GM12865 (cell line): ENCODE results near the gene IQSEC2.

Experiments
- DNase-seq: peaks from one replicate; pipeline ENCODE4 v3.0.0; 2010; ENCODE audit warnings: low read depth
- H3K4me3 ChIP-seq: 2 replicates; pipeline ENCODE4 v1.5.1; 2011; ENCODE audit warnings: mild to moderate bottlenecking, low read depth, low read length, control low read depth
- CTCF ChIP-seq: IDR thresholded peaks from 2 replicates; pipeline ENCODE4 v1.5.1; 2011; ENCODE audit warnings: low read length, control low read depth, low read depth, inconsistent platforms; ENCODE audit not compliant: insufficient read depth; ENCODE audit errors: missing control alignments

The IQSEC2 gene

DNA sequence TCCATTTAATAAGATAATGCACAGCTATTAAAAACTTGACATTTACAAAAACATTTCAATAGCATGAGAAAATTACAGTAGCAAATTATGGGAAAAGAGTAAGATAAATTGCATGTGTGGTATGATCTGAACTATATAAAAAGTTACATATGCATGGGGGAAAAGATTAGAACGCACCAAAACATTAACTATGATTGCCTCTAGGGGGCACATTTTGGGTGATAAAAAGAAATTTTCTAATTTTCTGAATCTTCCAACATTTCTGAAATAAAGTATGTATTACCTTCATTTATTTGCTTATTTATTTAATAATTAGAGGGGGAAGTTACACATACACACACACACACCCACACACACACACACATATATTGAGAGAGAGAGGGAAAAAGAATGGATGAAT is 36.8 kb downstream of the IQSEC2 start:
- no peak for TF ChIP-seq CTCF
- no peak for DNase-seq
- H3K4me3 ChIP-seq = no peak overlapping the region

GRCh38 chrX:53242310-53242709 is 39.1 kb downstream of the IQSEC2 start:
- no peak for TF ChIP-seq CTCF
- no peak overlapping the region for H3K4me3 ChIP-seq
- DNase-seq = no peak

- DNase-seq = no peak
- H3K4me3 ChIP-seq = no peak overlapping the region
- TF ChIP-seq CTCF = no peak
These were observed 39.8 kb downstream of the IQSEC2 start for GRCh38 chrX:53241558-53241957.

GRCh38 chrX:53239474-53239873 is 41.9 kb downstream of the IQSEC2 start:
- DNase-seq = peak; percentile 9
- no peak for TF ChIP-seq CTCF

DNA sequence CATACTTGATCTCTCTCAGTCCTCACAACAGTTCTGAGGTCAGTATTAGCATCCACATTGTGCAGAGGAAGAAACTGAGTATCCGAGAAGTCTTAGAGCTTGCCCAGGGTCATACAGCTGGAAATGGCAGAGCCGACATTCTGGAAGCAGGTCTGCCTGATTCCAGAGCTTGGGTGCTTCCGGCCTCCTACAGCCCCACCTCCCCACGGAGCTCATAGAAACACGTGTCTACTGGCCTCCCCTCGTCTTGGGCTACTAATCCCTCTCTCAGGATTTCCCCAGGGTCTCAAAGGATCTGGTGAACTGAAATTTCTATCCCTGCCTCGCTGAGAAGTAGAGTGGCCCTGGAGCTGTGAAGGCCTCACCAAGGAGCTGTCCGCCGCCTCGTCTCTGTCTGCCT is 44.3 kb downstream of the IQSEC2 start:
- DNase-seq = no peak
- no peak for TF ChIP-seq CTCF
- no peak overlapping the region for H3K4me3 ChIP-seq

More at GRCh38 chrX:53239474-53239873, 41.9 kb downstream of the IQSEC2 start:
- H3K4me3 ChIP-seq = no peak overlapping the region

DNA sequence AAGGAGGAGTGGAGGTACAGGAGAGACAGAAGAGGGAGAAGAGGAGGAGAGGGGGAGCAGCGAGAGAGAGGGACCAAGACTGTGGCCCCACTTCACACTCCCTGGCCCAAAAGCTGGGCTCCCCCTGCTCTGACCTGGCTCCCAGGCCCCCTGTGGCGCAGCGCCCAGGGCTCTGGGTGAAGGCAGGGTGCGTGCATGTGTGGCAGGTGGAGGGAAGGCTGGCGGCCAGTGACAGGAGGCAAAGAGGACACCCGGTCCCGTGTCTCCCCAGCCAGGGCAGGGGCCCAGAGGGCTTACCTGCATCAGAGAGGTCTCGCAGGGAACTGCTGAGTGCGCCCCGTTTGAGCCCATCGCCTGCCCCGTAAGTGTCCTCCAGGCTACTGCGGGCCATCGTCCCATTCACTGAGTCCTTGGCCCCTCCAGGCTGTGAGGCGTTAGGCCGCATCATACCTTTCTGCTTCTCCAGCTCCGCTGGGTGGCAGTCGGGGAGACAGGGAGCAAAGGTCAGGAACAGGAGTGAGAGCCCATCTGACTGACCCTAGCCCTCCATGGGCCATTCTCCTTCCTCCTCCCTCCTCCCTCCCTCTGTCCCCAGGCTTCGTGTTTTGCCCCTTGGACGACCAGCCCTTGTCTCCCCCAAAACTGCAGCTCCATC is 45.2 kb downstream of the IQSEC2 start:
- H3K4me3 ChIP-seq = no peak overlapping the region
- DNase-seq = no peak
- TF ChIP-seq CTCF = no peak

GRCh38 chrX:53235566-53235965 is 45.8 kb downstream of the IQSEC2 start:
- TF ChIP-seq CTCF = no peak
- no peak overlapping the region for H3K4me3 ChIP-seq
- DNase-seq = no peak
